H9 (cell line): ENCODE results near the gene SLC26A9. TPM values are rescaled to one million over a fixed set of nuclear protein-coding genes. Genes with fewer than 3 reads are reported as not detected.
A peak's percentile ranks its signal among the peaks of the same experiment; 100 is the strongest.

ENCODE experiments used
- DNase-seq: peaks from one replicate; pipeline ENCODE4 v3.0.0-alpha.2; 2017
- H2AFZ ChIP-seq: one replicate; pipeline ENCODE4 v1.6.1; 2013; ENCODE audit warnings: mild to moderate bottlenecking, low read length, control low read depth, moderate library complexity
- H2AK5ac ChIP-seq: 2 replicates; pipeline ENCODE4 v1.6.1; 2013; ENCODE audit warnings: low read length, control low read depth, mixed read lengths; ENCODE audit not compliant: insufficient read length
- H2BK120ac ChIP-seq: one replicate; pipeline ENCODE4 v1.6.1; 2013; ENCODE audit warnings: low read depth, mild to moderate bottlenecking, low read length, control low read depth, inconsistent platforms; ENCODE audit not compliant: poor library complexity, severe bottlenecking
- H2BK12ac ChIP-seq: 2 replicates; pipeline ENCODE4 v1.6.1; 2013; ENCODE audit warnings: low read length, control low read depth, mixed read lengths, low read depth; ENCODE audit not compliant: insufficient read length
- H2BK15ac ChIP-seq: 2 replicates; pipeline ENCODE4 v1.6.1; 2013; ENCODE audit warnings: low read depth, low read length, control low read depth
- H2BK20ac ChIP-seq: one replicate; pipeline ENCODE4 v1.6.1; 2013; ENCODE audit warnings: low read depth, mild to moderate bottlenecking, low read length, control low read depth, inconsistent platforms; ENCODE audit not compliant: poor library complexity, severe bottlenecking
- H2BK5ac ChIP-seq: 2 replicates; pipeline ENCODE4 v1.6.1; 2013; ENCODE audit warnings: low read length, control low read depth, mixed read lengths; ENCODE audit not compliant: insufficient read length
- H3K14ac ChIP-seq: 2 replicates; pipeline ENCODE4 v1.6.1; 2013; ENCODE audit warnings: low read length, control low read depth; ENCODE audit not compliant: insufficient read depth
- H3K18ac ChIP-seq: 2 replicates; pipeline ENCODE4 v1.6.1; 2013; ENCODE audit warnings: low read depth, mild to moderate bottlenecking, mixed read lengths, low read length, control low read depth; ENCODE audit not compliant: insufficient read length
- H3K23ac ChIP-seq: 2 replicates; pipeline ENCODE4 v1.6.1; 2013; ENCODE audit warnings: low read length, control low read depth, mixed read lengths, low read depth; ENCODE audit not compliant: insufficient read length
- H3K23me2 ChIP-seq: 2 replicates; pipeline ENCODE4 v1.6.1; 2013; ENCODE audit warnings: low read depth, mild to moderate bottlenecking, mixed read lengths, low read length, control low read depth; ENCODE audit not compliant: insufficient read length, poor library complexity, severe bottlenecking
- H3K27ac ChIP-seq: 2 replicates; pipeline ENCODE4 v1.5.1; 2013; ENCODE audit warnings: low read length, control low read depth, mixed read lengths, low read depth; ENCODE audit not compliant: insufficient read length
- H3K27me3 ChIP-seq: 2 replicates; pipeline ENCODE4 v1.6.1; 2013; ENCODE audit warnings: low read length, control low read depth, inconsistent platforms; ENCODE audit not compliant: insufficient read depth
- H3K4ac ChIP-seq: 2 replicates; pipeline ENCODE4 v1.6.1; 2013; ENCODE audit warnings: low read depth, mild to moderate bottlenecking, control low read depth, inconsistent platforms, low read length, moderate library complexity
- H3K4me1 ChIP-seq: 2 replicates; pipeline ENCODE4 v1.6.1; 2013; ENCODE audit warnings: low read length, control low read depth, inconsistent platforms; ENCODE audit not compliant: insufficient read depth
- H3K4me2 ChIP-seq: 2 replicates; pipeline ENCODE4 v1.6.1; 2013; ENCODE audit warnings: low read length, control low read depth, mixed read lengths; ENCODE audit not compliant: insufficient read length, insufficient read depth
- H3K56ac ChIP-seq: 2 replicates; pipeline ENCODE4 v1.6.1; 2013; ENCODE audit warnings: low read depth, mild to moderate bottlenecking, mixed read lengths, low read length, control low read depth; ENCODE audit not compliant: insufficient read length
- H3K79me1 ChIP-seq: 2 replicates; pipeline ENCODE4 v1.6.1; 2013; ENCODE audit warnings: low read depth, mild to moderate bottlenecking, moderate library complexity, low read length, control low read depth, inconsistent platforms; ENCODE audit not compliant: insufficient read depth, poor library complexity, severe bottlenecking
- H3K79me2 ChIP-seq: 2 replicates; pipeline ENCODE4 v1.6.1; 2013; ENCODE audit warnings: low read length, control low read depth, inconsistent platforms; ENCODE audit not compliant: insufficient read depth
- H3K9ac ChIP-seq: 2 replicates; pipeline ENCODE4 v1.6.1; 2013; ENCODE audit warnings: low read length, control low read depth, mixed read lengths; ENCODE audit not compliant: insufficient read length; ENCODE audit errors: extremely low read depth
- H3K9me3 ChIP-seq: one replicate; pipeline ENCODE4 v1.6.1; 2013; ENCODE audit warnings: low read depth, low read length, inconsistent platforms; ENCODE audit not compliant: control insufficient read depth
- H3T11ph ChIP-seq: one replicate; pipeline ENCODE4 v1.6.1; 2013; ENCODE audit warnings: mild to moderate bottlenecking, low read length, control low read depth, inconsistent platforms
- H4K20me1 ChIP-seq: one replicate; pipeline ENCODE4 v1.6.1; 2013; ENCODE audit not compliant: control insufficient read depth, insufficient read length, insufficient read depth
- H4K5ac ChIP-seq: 2 replicates; pipeline ENCODE4 v1.6.1; 2013; ENCODE audit warnings: low read depth, mild to moderate bottlenecking, mixed read lengths, low read length, control low read depth; ENCODE audit not compliant: insufficient read length
- H4K8ac ChIP-seq: replicated peaks from 2 replicates; pipeline ENCODE4 v1.6.1; 2013; ENCODE audit warnings: low read length, control low read depth, mixed read lengths, low read depth; ENCODE audit not compliant: insufficient read length
- H4K91ac ChIP-seq: 2 replicates; pipeline ENCODE4 v1.6.1; 2013; ENCODE audit warnings: low read depth, mild to moderate bottlenecking, moderate library complexity, mixed read lengths, low read length, control low read depth; ENCODE audit not compliant: insufficient read length
- H3K27ac Mint-ChIP-seq, 3 experiments: 2 replicates in 2 of 3; 3 replicates in 1 of 3; pipeline ENCODE4 v1.8.0; 2020 to 2021; ENCODE audit warnings: mixed read lengths in 3 of 3, mild to moderate bottlenecking in 1 of 3, moderate library complexity in 1 of 3
- H3K27me3 Mint-ChIP-seq: 2 replicates; pipeline ENCODE4 v1.8.0; 2021; ENCODE audit warnings: low read depth, mild to moderate bottlenecking, moderate library complexity, mixed read lengths
- H3K36me3 Mint-ChIP-seq, 3 experiments: 2 replicates in 2 of 3; 3 replicates in 1 of 3; pipeline ENCODE4 v1.8.0; 2020 to 2021; ENCODE audit warnings: low read depth in 3 of 3, mixed read lengths in 3 of 3; ENCODE audit not compliant: insufficient read depth in 1 of 3
- H3K4me1 Mint-ChIP-seq, 2 experiments: 2 replicates each; pipeline ENCODE4 v1.8.0; 2020; ENCODE audit warnings: mixed read lengths in 2 of 2
- H3K4me3 Mint-ChIP-seq, 2 experiments: 2 replicates in 1 of 2; 3 replicates in 1 of 2; pipeline ENCODE4 v1.8.0; 2020 to 2021; ENCODE audit warnings: mild to moderate bottlenecking in 2 of 2, mixed read lengths in 2 of 2, moderate library complexity in 1 of 2
- H3K9me3 Mint-ChIP-seq, 2 experiments: 2 replicates in 1 of 2; 3 replicates in 1 of 2; pipeline ENCODE4 v1.8.0; 2020; ENCODE audit warnings: mild to moderate bottlenecking in 2 of 2, mixed read lengths in 2 of 2, moderate library complexity in 1 of 2
- WGBS: extraction: QIAGEN DNeasy Blood & Tissue Kit; methylation state at CpG from one replicate; pipeline ENCODE4 v1.1.7; 2013; ENCODE audit warnings: missing lambda C conversion rate, low lambda C conversion rate, mixed read lengths; ENCODE audit not compliant: insufficient read length; ENCODE audit errors: extremely low coverage; 5-methylcytosine and 5-hydroxymethylcytosine counted together
- total RNA-seq: library from RNA; stranded (reverse); gene quantifications from 2 replicates; pipeline ENCODE4 v1.2.1, GENCODE V29; 2021
- TF ChIP-seq, protein P1 (sequence below): fragments of 200-600 bp; sonication (generic); conservative IDR thresholded peaks from 3 replicates; pipeline ENCODE4 v1.8.0; 2021; ENCODE audit warnings: antibody characterized with exemption, mild to moderate bottlenecking

Gene SLC26A9
- total RNA-seq, 1 experiment from 2014 or later = not detected

DNA sequence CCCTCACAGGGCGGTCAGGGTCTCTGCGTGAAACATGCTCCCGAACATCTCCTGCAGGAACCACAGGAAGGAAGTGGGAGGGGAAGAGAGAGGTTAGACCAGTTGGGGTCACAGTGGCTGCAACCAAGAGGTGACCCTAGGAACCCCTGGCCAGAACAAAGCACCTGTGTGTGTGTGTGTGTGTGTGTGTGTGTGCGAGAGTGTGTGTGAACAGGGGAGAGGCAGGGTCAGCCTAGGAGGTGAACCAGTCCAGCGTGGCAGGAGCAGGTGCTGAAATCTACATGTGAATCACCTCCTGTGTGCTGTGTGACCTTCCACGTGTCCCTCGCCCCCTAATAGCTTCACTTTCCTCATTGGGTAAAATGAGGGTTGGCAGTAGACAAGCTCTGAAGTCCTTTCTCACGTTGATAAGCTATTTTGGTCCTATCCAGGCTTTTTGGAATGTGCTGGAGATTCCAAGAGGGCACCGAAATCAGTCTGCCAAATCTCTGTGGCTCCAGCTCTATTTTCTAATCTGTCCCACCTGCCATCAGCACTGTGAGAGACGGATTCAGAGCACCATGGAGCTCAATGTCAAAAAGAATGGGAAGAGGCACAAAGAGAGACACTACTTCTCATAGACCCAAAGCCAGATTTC, 27.8 kb downstream of the SLC26A9 start:
- Histone ChIP-seq H3K4ac (no peak overlapping the region), H3K27me3 (no peaks in the 10 kb centered on the region), H2BK5ac (no peak overlapping the region), H2AK5ac (no peak overlapping the region), H4K5ac (no peak overlapping the region), H3K9me3 (no peaks in the 10 kb centered on the region), H3T11ph (no peak overlapping the region), H3K18ac (no peak overlapping the region), H3K4me2 (no peak overlapping the region), H2BK15ac (no peak overlapping the region), H4K8ac (no peak overlapping the region), H4K20me1 (no peaks in the 10 kb centered on the region), H2BK20ac (no peak overlapping the region), H3K14ac (no peak overlapping the region), H3K4me1 (no peaks in the 10 kb centered on the region), H3K27ac (no peak overlapping the region), H3K79me2 (no peaks in the 10 kb centered on the region), H2BK120ac (no peak overlapping the region), H3K9ac (no peak overlapping the region), H2BK12ac (no peak overlapping the region), H3K56ac (no peak overlapping the region), H2AFZ (no peak overlapping the region), H3K23ac (no peak overlapping the region), H3K23me2 (no peaks in the 10 kb centered on the region), H4K91ac (no peak overlapping the region), H3K79me1 (no peaks in the 10 kb centered on the region)
- Mint-ChIP-seq H3K36me3 (no peaks in the 10 kb centered on the region; a peak in 1 of 7 replicates), H3K4me1 (peaks cover 18 to 22% of the 10 kb centered on the region in 2 experiments), H3K27ac (0 out of 7 replicates have a peak overlapping the region, but pooled peaks of 1 of the 3 experiments have one; percentile 16), H3K9me3 (no peaks in the 10 kb centered on the region), H3K4me3 (no peak overlapping the region), H3K27me3 (peaks cover 2% of the 10 kb centered on the region; the same call in 1 of the 2 replicates)
- TF ChIP-seq, protein P1, sequence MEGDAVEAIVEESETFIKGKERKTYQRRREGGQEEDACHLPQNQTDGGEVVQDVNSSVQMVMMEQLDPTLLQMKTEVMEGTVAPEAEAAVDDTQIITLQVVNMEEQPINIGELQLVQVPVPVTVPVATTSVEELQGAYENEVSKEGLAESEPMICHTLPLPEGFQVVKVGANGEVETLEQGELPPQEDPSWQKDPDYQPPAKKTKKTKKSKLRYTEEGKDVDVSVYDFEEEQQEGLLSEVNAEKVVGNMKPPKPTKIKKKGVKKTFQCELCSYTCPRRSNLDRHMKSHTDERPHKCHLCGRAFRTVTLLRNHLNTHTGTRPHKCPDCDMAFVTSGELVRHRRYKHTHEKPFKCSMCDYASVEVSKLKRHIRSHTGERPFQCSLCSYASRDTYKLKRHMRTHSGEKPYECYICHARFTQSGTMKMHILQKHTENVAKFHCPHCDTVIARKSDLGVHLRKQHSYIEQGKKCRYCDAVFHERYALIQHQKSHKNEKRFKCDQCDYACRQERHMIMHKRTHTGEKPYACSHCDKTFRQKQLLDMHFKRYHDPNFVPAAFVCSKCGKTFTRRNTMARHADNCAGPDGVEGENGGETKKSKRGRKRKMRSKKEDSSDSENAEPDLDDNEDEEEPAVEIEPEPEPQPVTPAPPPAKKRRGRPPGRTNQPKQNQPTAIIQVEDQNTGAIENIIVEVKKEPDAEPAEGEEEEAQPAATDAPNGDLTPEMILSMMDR = no peak
- peak; percentile 26 for DNase-seq
- WGBS = no CpG with 5 or more reads among the region's 10 CpGs
